Measurements from ENCODE around the gene SF3B4. TPM values are rescaled to one million over a fixed set of nuclear protein-coding genes. Genes with fewer than 3 reads are reported as not detected.

SF3B4 gene
- total and polyA plus RNA-seq, 2 of the 4 experiments (the other 2 are of a cell fraction): 6.6 to 64.4 TPM

DNA sequence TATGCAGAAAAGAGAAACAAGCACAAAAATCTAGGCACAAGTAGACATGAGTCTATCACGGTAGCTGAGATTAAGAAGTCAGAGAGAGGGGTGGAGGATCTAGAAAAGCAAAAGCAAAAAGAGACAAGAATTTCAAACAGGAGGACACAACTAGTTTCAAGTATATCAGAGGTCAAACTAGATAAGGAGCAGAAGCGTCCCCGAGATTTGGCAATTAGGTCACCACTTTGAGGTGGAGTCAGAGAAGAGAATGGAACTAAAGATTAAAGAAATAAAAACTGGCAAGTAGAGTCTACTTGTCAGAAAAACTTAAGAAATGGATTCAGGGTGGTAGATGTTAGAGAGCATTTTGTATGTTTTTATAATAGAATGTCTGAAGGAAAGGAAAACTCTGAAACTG is 2.3 kb downstream of the SF3B4 start:
- Histone ChIP-seq H4K8ac (ENCODE audit: low read depth in 2 of 2, low read length in 2 of 2) (no peak overlapping the region), H3K4me3 (ENCODE audit: insufficient read depth, low read depth, low read length) (no peak overlapping the region), H3K79me1 (ENCODE audit: low read depth in 1 of 2, low read length in 2 of 2) (peaks cover 26 to 58% of the 10 kb centered on the region in 2 experiments), H2BK20ac (ENCODE audit: low read depth, low read length) (no peak overlapping the region), H2AK5ac (ENCODE audit: low read depth, low read length) (no peak overlapping the region), H3K23ac (ENCODE audit: low read depth, low read length) (no peak overlapping the region), H3K4me2 (ENCODE audit: low read depth, low read length) (no peak overlapping the region), H4K20me1 (ENCODE audit: insufficient read depth, low read length) (peaks cover 8% of the 10 kb centered on the region; the same call in 1 of the 2 replicates), H3K27ac (ENCODE audit: insufficient read depth, low read length) (no peak overlapping the region), H2AK9ac (replicated peaks; ENCODE audit: low read depth, low read length, poor library complexity) (no peak overlapping the region), H3K9me1 (ENCODE audit: insufficient read depth, low read length) (peaks cover 7% of the 10 kb centered on the region; the same call in 1 of the 2 replicates), H3K9me3 (ENCODE audit: control insufficient read depth, insufficient read depth, low read length) (no peaks in the 10 kb centered on the region), H3K9ac (ENCODE audit: low read depth, low read length) (no peak overlapping the region), H3K4ac (ENCODE audit: low read depth, low read length) (no peak overlapping the region), H2AFZ (replicated peaks; ENCODE audit: low read length, poor library complexity) (no peak overlapping the region), H2BK15ac (ENCODE audit: low read depth, low read length) (no peak overlapping the region), H3K4me1 (ENCODE audit: control insufficient read depth, insufficient read depth, low read length) (peaks cover 3% of the 10 kb centered on the region), H3K56ac (ENCODE audit: extremely low read depth, insufficient read depth, low read length) (no peak overlapping the region), H3K14ac (replicated peaks; ENCODE audit: low read depth, low read length) (no peak overlapping the region), H3K18ac (ENCODE audit: low read depth, low read length) (no peak overlapping the region), H2BK5ac (ENCODE audit: low read depth, low read length, poor library complexity, severe bottlenecking) (no peak overlapping the region), H3K36me3 (ENCODE audit: control insufficient read depth, insufficient read depth, low read length) (peaks cover 33% of the 10 kb centered on the region), H4K5ac (ENCODE audit: low read depth, low read length) (no peak overlapping the region), H4K91ac (ENCODE audit: insufficient read depth, low read depth, low read length) (no peak overlapping the region), H2BK120ac (ENCODE audit: low read depth, low read length) (no peak overlapping the region), H3K27me3 (ENCODE audit: control insufficient read depth, insufficient read depth, low read length) (no peaks in the 10 kb centered on the region)
- intact Hi-C loops (cut with micrococcal nuclease) (no loop called here), in situ Hi-C loops (cut with MboI; ENCODE audit: low sequenced_read_pairs) (no loop called here), dilution Hi-C loops (cut with HindIII; ENCODE audit: low sequenced_read_pairs, unreplicated experiment) (no loop called here)
- CTCF ChIA-PET: no interaction called here
- BruUV-seq (replicated peaks): no TSS peak
- TF ChIP-seq RFX5 (IDR thresholded peaks at IDR 0.05; ENCODE audit: low read depth, low read length): no peak
- no peak for TF ChIP-seq RAD21 (IDR thresholded peaks at IDR 0.05; ENCODE audit: low read length)
- TF ChIP-seq RCOR1 (IDR thresholded peaks at IDR 0.05; ENCODE audit: insufficient replicate concordance, low read length): no peak
- no peak for TF ChIP-seq CEBPB (IDR thresholded peaks at IDR 0.05; ENCODE audit: low read depth, low read length)
- no peak for TF ChIP-seq MAZ (IDR thresholded peaks at IDR 0.05; ENCODE audit: borderline replicate concordance, low read depth, low read length)
- TF ChIP-seq, protein P1, sequence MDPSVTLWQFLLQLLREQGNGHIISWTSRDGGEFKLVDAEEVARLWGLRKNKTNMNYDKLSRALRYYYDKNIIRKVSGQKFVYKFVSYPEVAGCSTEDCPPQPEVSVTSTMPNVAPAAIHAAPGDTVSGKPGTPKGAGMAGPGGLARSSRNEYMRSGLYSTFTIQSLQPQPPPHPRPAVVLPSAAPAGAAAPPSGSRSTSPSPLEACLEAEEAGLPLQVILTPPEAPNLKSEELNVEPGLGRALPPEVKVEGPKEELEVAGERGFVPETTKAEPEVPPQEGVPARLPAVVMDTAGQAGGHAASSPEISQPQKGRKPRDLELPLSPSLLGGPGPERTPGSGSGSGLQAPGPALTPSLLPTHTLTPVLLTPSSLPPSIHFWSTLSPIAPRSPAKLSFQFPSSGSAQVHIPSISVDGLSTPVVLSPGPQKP (IDR thresholded peaks at IDR 0.05; ENCODE audit: borderline replicate concordance, low read depth, low read length): no peak
- TF ChIP-seq NFE2L2 (IDR thresholded peaks at IDR 0.05; ENCODE audit: low read depth, low read length): no peak
- TF ChIP-seq BHLHE40 (IDR thresholded peaks at IDR 0.05; ENCODE audit: low read depth, low read length): no peak
- no peak for TF ChIP-seq POLR2A (IDR thresholded peaks at IDR 0.05; ENCODE audit: low read depth, low read length)
- TF ChIP-seq, protein P2, sequence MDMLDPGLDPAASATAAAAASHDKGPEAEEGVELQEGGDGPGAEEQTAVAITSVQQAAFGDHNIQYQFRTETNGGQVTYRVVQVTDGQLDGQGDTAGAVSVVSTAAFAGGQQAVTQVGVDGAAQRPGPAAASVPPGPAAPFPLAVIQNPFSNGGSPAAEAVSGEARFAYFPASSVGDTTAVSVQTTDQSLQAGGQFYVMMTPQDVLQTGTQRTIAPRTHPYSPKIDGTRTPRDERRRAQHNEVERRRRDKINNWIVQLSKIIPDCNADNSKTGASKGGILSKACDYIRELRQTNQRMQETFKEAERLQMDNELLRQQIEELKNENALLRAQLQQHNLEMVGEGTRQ (IDR thresholded peaks at IDR 0.05; ENCODE audit: low read depth, low read length): no peak
- TF ChIP-seq CHD1 (IDR thresholded peaks at IDR 0.05; ENCODE audit: low read depth, low read length): no peak
- ATAC-seq (ENCODE audit: low read depth) (no peak), DNase-seq (no peak)
- WGBS, 2 experiments (ENCODE audit: extremely low coverage in 2 of 2, insufficient read length in 1 of 2): 100% methylated on average over 2 of the region's 3 CpGs; no CpG with 5 or more reads in 1 of the 2 experiments
- POLR2A ChIA-PET (ENCODE audit: unreplicated experiment): interaction anchor here (0.6 kb wide), 1 partner anchor 9 kb away, joined by 5 read pairs; no protein-coding TSS in a partner anchor
